GM21576 (cell line): ENCODE data around the gene IL34.

ENCODE experiments used
- ATAC-seq: cut with Tn5 transposase; IDR thresholded peaks from one replicate; pipeline ENCODE4 v1.9.1; 2021; ENCODE audit warnings: mild to moderate bottlenecking, moderate library complexity; ENCODE audit not compliant: unreplicated experiment

The IL34 gene

GRCh38 chr16:70700101-70701020, 54.0 kb downstream of the IL34 start:
- ATAC-seq = no peak

DNA sequence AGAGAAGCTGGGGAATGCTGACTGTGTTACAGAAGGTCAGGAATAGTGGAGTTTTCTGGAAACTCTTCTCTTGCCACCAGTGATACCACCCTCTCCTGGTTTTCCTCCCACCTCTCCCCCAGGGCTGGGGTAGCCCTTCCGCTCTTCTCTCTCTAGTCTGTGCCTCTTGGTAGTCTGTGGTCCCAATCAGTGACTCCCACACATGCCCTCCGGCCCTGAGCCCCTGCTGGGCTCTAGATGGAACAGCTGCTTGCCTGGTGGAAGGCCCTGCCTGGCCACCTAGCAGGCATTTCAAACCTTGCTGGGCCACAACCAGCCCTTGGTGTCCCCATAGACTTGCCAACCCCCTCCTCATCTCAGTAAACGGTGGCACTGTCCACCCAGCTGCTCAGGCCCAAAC, 54.7 kb downstream of the IL34 start:
- ATAC-seq = no peak

DNA sequence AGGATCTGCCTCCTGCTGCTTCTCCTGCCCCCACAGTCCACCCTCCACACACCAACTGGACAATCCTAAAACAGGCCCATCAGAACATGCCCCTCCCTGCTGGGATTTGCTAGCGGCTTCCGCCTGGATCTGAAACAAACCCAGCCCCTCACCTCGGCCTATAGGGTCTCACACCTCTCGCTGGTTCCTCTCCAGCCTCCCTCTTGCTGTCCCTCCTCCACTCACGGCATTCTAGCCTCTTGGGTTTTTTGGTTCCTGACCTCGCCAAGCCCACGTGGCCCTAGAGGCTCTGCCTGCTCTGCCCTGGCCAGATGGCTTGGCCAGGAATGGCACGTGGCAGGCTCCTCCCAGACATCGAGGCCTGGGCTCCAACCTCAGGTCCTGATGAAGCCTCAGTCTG, 55.2 kb downstream of the IL34 start:
- ATAC-seq = no peak

- ATAC-seq = no peak
These were observed 55.6 kb downstream of the IL34 start for GRCh38 chr16:70701998-70702397.

GRCh38 chr16:70702624-70703023, 56.3 kb downstream of the IL34 start:
- ATAC-seq = no peak

DNA sequence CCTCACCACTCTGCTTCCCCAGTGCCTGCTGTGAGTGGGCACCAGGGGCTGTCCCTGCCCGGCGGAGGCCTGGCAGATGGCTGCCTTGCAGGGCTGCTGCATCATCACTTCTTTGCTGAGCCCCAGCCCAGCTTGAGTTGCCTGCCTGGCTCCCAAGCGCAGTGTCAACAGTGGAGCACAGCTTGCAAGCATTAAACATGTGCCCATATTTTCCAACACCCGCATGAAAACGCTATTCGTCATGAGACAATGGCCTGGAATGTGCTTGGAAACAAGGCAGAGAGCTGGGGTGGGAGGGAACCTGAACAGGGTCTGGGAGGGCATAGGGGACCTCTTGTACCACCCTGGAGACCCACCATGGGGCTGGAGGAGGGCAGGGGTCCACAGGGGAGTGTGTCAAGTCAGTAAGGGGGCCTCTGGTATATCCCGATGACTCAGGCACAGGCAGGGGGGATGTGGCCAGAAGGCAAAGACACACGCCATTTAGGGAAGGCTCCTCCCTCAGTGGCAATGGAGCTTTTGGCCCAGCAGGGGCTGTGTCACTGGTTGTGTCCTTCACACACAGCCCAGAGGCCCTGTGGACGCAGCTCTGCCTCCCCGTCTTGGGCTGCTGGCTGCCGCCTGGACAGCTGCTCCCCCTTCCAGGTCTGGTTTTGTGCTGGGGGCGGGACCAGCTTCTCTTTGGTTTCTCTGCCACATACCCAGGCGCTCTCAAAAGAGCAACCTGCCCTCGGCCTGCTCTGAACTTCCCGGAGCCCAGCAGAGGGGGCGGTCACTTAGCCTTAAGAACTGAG, 56.9 kb downstream of the IL34 start:
- no peak for ATAC-seq

DNA sequence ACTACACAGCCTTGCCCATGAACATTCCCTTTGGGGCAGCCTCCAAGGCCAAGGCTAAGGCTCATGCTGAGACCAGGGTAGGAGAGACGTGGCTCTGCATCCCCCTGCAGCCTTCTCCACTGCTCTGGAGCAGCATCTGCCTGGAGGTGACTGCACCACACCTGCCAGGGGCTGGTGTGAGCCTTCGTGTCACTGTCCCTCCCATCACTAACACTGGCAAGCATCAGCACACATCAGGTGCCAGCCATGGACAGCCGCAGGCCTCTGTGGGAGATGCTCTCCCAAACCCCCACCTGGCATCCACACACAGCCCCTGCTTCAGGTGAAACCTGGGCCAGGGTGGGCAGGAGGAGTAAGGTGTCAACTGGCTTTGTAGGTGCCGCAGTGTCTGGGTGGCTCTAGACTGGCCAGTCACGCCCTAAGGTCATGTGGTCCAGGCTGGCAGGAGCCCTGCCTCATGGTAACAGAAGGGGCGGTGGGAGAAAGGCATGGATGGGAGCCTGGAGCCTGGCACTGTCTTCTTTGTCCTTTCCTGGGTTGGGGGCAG, 57.5 kb downstream of the IL34 start:
- ATAC-seq = no peak

GRCh38 chr16:70704586-70704985, 58.2 kb downstream of the IL34 start:
- ATAC-seq = no peak

DNA sequence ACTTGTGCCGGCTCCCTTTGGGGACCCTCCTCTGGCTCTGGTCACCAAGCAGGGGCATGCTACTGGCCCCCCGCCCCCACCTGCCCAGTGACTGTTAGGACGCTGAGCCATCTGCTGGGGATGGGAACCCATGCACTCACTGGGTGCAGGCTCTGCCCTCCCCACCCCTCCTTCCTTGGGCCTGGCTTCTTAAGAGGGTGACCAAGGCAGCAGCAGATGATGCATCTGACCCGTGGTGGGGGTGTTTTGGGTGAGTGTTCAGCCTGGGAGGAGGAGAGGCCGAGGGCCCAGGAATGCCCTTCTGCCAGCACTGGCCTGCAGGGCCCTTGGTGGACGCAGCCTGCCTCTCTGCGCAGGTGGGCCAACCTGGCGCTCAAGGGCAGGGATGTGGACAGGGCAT, 58.7 kb downstream of the IL34 start:
- no peak for ATAC-seq

GRCh38 chr16:70706948-70707465, 60.6 kb downstream of the IL34 start:
- no peak for ATAC-seq

DNA sequence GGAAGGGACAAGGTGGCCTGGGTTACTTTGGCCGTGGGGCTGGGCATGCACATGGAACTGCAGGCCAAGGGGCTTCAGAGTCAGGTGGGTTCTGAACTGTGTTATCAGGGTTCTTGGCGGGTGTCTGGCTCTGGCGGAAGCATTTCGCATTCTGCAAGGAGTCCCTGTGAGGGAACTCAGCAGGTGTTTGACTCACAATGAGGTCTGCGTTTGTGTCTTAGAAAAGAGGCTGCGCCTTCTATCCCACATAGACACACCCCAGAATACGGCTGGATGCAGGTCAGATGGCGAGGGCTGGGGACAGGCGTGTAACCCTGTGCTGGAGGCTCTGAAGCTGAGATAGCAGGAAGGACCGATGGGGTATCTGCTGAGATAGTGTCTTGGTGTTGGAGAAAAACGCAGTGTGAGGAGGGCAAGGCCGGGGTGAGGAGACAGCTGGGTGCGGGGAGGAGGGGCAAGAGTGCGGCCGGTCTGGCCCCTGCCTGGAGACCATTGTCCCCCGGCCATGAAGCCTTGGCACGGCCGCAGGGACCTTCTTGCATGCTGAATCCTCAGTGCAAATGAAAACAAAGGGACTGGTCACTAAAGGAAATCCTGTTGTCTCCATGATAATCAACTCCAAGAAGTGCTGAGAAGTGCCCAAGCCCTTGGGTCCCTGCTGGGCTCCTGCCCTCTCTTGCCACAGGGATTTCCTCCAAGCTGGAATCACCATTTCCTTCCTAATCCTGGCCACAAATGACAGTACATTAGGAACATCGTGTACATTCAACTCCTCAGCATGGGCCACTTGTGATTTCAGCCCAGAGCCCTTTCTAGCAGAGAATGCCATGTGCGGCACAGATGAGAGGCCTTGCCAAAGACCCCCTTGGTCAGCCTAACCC, 62.2 kb downstream of the IL34 start:
- no peak for ATAC-seq

DNA sequence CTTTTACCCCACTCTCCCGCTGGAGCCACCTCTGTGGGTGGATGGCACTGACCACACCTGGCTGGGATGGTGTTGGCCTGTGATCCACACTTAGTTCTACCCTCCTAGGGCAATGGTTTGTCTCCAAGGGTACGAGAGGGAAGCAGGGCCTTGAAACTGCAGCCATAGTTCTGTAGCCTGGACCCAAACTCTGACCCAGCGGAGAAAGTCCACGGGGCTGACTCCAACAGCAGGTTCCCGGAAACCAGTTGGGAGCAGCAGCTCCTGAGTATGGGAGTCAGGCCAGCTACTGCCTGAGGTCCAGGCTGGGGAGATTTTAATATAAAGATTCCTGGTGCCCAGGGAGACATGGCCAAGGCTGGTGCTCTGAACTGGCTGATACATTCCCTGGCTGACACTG, 63.1 kb downstream of the IL34 start:
- ATAC-seq = no peak

DNA sequence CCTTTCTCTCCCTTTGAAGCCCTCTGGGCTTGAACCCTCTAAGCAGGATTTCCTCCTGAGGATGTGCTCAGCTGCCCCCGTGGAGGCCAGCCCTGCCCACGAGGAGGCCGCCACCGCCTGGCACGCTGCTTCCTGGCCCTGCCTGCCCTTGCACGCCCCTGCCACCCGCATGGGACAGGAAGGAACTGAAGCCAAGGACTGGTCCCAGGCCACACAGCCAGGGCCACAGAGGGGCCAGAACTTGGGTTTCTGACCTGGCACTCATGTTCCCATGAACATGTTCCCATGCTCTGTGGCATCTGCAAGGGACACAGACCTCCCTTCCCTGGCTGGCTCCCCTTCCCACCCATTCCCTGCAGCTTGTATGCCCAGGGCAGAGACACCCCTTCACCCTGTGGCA, 63.6 kb downstream of the IL34 start:
- ATAC-seq = no peak
